HepG2 (cell line): Measurements from ENCODE around the gene AGBL3. TPM values are rescaled to one million over a fixed set of nuclear protein-coding genes. Genes with fewer than 3 reads are reported as not detected.

Experiments
- ATAC-seq: fragments of 200-7000 bp; cut with Tn5 transposase; 3 replicates; pipeline ENCODE4 v1.9.1; 2020; ENCODE audit warnings: mild to moderate bottlenecking, moderate library complexity
- BruUV-seq: library from RNA; stranded (reverse); fragments of 400-500 nt; replicated peaks from 2 replicates; lab custom pipeline; 2021; lab: Mats Ljungman, UMichigan
- CTCF ChIA-PET: fragments of 300-600 bp; formaldehyde crosslinking; extraction: SDS; loops from one replicate; lab custom pipeline; 2021; ENCODE audit warnings: low total read pairs, inconsistent platforms, low intra/inter-chr PET ratio; lab: Yijun Ruan, JAX
- POLR2A ChIA-PET: fragments of 350-600 bp; sonication (Branson Sonifier 250); formaldehyde crosslinking; loops from one replicate; lab custom pipeline; 2020; ENCODE audit warnings: antibody characterized with exemption, inconsistent platforms; lab: Yijun Ruan, JAX
- DNase-seq: peaks from one replicate; pipeline ENCODE4 v3.0.0-alpha.2; 2015; ENCODE audit warnings: low spot score
- FAIRE-seq: peaks from 3 replicates; lab custom pipeline; 2011; peaks lifted over from hg19 to GRCh38; lab: Jason Lieb, UNC
- H2AFZ ChIP-seq: one replicate; pipeline ENCODE4 v1.6.1; 2011; ENCODE audit warnings: low read length, inconsistent platforms
- H3K27ac ChIP-seq: fragments of 300-600 bp; 3 replicates; pipeline ENCODE4 v1.8.0; 2011; ENCODE audit warnings: mixed run types, mild to moderate bottlenecking, mixed read lengths, low read length, inconsistent platforms; ENCODE audit not compliant: insufficient read depth; ENCODE audit errors: extremely low read length
- H3K27me3 ChIP-seq, 2 experiments: fragments of 200-600 bp in 1 of 2; 2 replicates in 1 of 2; 3 replicates in 1 of 2; pipeline versions ENCODE4 v1.6.0 to v1.8.0; 2011; ENCODE audit warnings: low read length in 2 of 2, mild to moderate bottlenecking in 2 of 2, moderate library complexity in 2 of 2, inconsistent platforms in 1 of 2; ENCODE audit not compliant: insufficient read depth in 2 of 2, control insufficient read depth in 1 of 2
- H3K36me3 ChIP-seq, 2 experiments: fragments of 200-600 bp in 1 of 2; replicated peaks in 1 of 2; 2 replicates in 1 of 2; 3 replicates in 1 of 2; pipeline versions ENCODE4 v1.5.1 to v1.8.0; 2011; ENCODE audit warnings: low read length in 2 of 2, inconsistent platforms in 1 of 2; ENCODE audit not compliant: insufficient read depth in 2 of 2, control insufficient read depth in 1 of 2
- H3K4me1 ChIP-seq: 2 replicates; pipeline ENCODE4 v1.5.1; 2012; ENCODE audit warnings: low read length, inconsistent platforms; ENCODE audit not compliant: insufficient read depth
- H3K4me2 ChIP-seq: 2 replicates; pipeline ENCODE4 v1.6.0; 2011; ENCODE audit warnings: low read depth, low read length, inconsistent platforms
- H3K4me3 ChIP-seq, 3 experiments: fragments of 200-600 bp in 1 of 3; sonication (generic), shearing (Covaris generic) in 1 of 3; replicated peaks in 1 of 3; 2 replicates each; pipeline ENCODE4 v1.5.1; 2011 to 2016; ENCODE audit warnings: low read length in 3 of 3, inconsistent platforms in 2 of 3, low read depth in 2 of 3, mild to moderate bottlenecking in 2 of 3, control low read depth in 1 of 3, mixed read lengths in 1 of 3; ENCODE audit not compliant: insufficient read depth in 1 of 3
- H3K79me2 ChIP-seq: one replicate; pipeline ENCODE4 v1.6.1; 2011; ENCODE audit warnings: low read length, inconsistent platforms; ENCODE audit not compliant: insufficient read depth
- H3K9ac ChIP-seq: 2 replicates; pipeline ENCODE4 v1.6.0; 2011; ENCODE audit warnings: mild to moderate bottlenecking, low read depth, low read length, inconsistent platforms; ENCODE audit not compliant: insufficient read depth
- H3K9me3 ChIP-seq: 2 replicates; pipeline ENCODE4 v1.5.1; 2012; ENCODE audit warnings: mild to moderate bottlenecking, low read length
- H4K20me1 ChIP-seq: 2 replicates; pipeline ENCODE4 v1.6.0; 2011; ENCODE audit warnings: inconsistent platforms, mild to moderate bottlenecking, low read length, moderate library complexity; ENCODE audit not compliant: insufficient read depth
- ATF6 ChIP-seq: sonication (generic); formaldehyde crosslinking; conservative IDR thresholded peaks from 2 replicates; pipeline ENCODE4 v1.4.0; 2020; ENCODE audit warnings: missing genetic modification reagents
- BCLAF1 ChIP-seq: fragments of 450-650 bp; IDR thresholded peaks from 2 replicates; pipeline ENCODE4 v1.6.1; 2017; ENCODE audit warnings: mild to moderate bottlenecking
- CHD2 ChIP-seq: IDR thresholded peaks from 2 replicates; pipeline ENCODE4 v1.6.1; 2011; ENCODE audit warnings: low read depth, low read length, improper control_type of control experiment
- KLF16 ChIP-seq, 2 experiments: sonication (generic) in 1 of 2; formaldehyde crosslinking in 1 of 2; IDR thresholded peaks; 2 replicates each; pipeline versions ENCODE4 v1.6.1 to v1.8.0; 2016 to 2023; ENCODE audit warnings: missing genetic modification reagents in 2 of 2, missing compliant biosample characterization in 1 of 2
- LCORL ChIP-seq, 2 experiments: fragments of 450-650 bp in 1 of 2; sonication (generic) in 1 of 2; formaldehyde crosslinking in 1 of 2; IDR thresholded peaks; 2 replicates each; pipeline versions ENCODE4 v1.5.0 to v1.6.1; 2017 to 2020; ENCODE audit warnings: antibody characterized with exemption in 1 of 2, missing genetic modification reagents in 1 of 2
- MEIS2 ChIP-seq: sonication (generic); formaldehyde crosslinking; IDR thresholded peaks from 2 replicates; pipeline ENCODE4 v1.9.0; 2021; ENCODE audit warnings: mild to moderate bottlenecking, missing genetic modification reagents
- PBX2 ChIP-seq: IDR thresholded peaks from 2 replicates; pipeline ENCODE4 v1.6.1; 2016; ENCODE audit warnings: control low read depth
- SALL2 ChIP-seq: sonication (generic); formaldehyde crosslinking; IDR thresholded peaks from 2 replicates; pipeline ENCODE4 v1.8.1; 2023; ENCODE audit warnings: mild to moderate bottlenecking, missing genetic modification reagents, inconsistent platforms
- TCF12 ChIP-seq, 2 experiments: fragments of 450-650 bp in 1 of 2; sonication (generic) in 1 of 2; formaldehyde crosslinking in 1 of 2; IDR thresholded peaks; 2 replicates each; pipeline versions ENCODE4 v1.6.1 to v1.8.0; 2017 to 2022; ENCODE audit warnings: antibody characterized with exemption in 1 of 2, mild to moderate bottlenecking in 1 of 2, missing genetic modification reagents in 1 of 2, moderate library complexity in 1 of 2
- ZNF362 ChIP-seq: sonication (generic); formaldehyde crosslinking; IDR thresholded peaks from 2 replicates; pipeline ENCODE4 v1.4.0; 2020; ENCODE audit warnings: missing genetic modification reagents, mild to moderate bottlenecking, borderline replicate concordance
- WGBS: methylation state at CpG from one replicate; pipeline ENCODE4 v1.1.6; 2017; ENCODE audit warnings: low lambda C conversion rate; 5-methylcytosine and 5-hydroxymethylcytosine counted together
- in situ Hi-C: cut with HindIII; loops from 2 replicates; pipeline ENCODE4 v1.10.0; 2017; ENCODE audit warnings: low pct_unique_long_range_greater_than_20kb; ENCODE audit not compliant: extremely low pct_ligation_motif_present
- intact Hi-C: fragments of 100-400 bp; cut with micrococcal nuclease; formaldehyde crosslinking; loops from one replicate; pipeline ENCODE4 v1.10.0; 2022; ENCODE audit not compliant: unreplicated experiment
- polyA plus RNA-seq, 8 experiments: library from polyadenylated mRNA; depleted of rRNA in 3 of 8; stranded (reverse) in 7 of 8; unstranded in 1 of 8; fragments of >200 nt; fragmentation: Illumina TruSeq in 4 of 8; extraction: Trizol in 4 of 8; gene quantifications; 2 replicates each; pipeline versions ENCODE4 v1.2.1 to v1.2.3, GENCODE V29; 2011 to 2016; ENCODE audit warnings: low read depth in 4 of 8, missing spikeins in 1 of 8, mixed read lengths in 1 of 8; ENCODE audit not compliant: insufficient read depth in 1 of 8
- total RNA-seq, 5 experiments: library from RNA; depleted of rRNA; stranded (reverse); fragments of >200 nt; fragmentation: Illumina TruSeq; extraction: Trizol; gene quantifications; 2 replicates each; pipeline ENCODE4 v1.2.3, GENCODE V29; 2016; ENCODE audit warnings: low read depth in 1 of 5

The AGBL3 gene
- total and polyA plus RNA-seq, 2 of the 13 experiments (the other 11 are each of a cell fraction or from before 2014, with no cell fraction given): 2.2 to 7.2 TPM

GRCh38 chr7:135074531-135074930 lies 88.2 kb downstream of the AGBL3 start:
- FAIRE-seq: no peak
- Histone ChIP-seq H3K36me3 (no peaks in the 10 kb centered on the region), H3K27me3 (no peaks in the 10 kb centered on the region)
- no TSS peak for BruUV-seq
- TF ChIP-seq SALL2 (CRISPR knock-in tag): no peak
- TF ChIP-seq CHD2: no peak
- TF ChIP-seq KLF16 (CRISPR knock-in tag; IDR thresholded peaks at IDR 0.05): no peak
- no peak for TF ChIP-seq MEIS2 (CRISPR knock-in tag)
- no peak for TF ChIP-seq TCF12 (IDR thresholded peaks at IDR 0.05)
- no peak for TF ChIP-seq TCF12 (CRISPR knock-in tag; IDR thresholded peaks at IDR 0.05)
- no peak for TF ChIP-seq LCORL (IDR thresholded peaks at IDR 0.05)
- no peak for TF ChIP-seq LCORL (CRISPR knock-in tag; IDR thresholded peaks at IDR 0.05)
- no peak for TF ChIP-seq ZNF362 (CRISPR knock-in tag)
- TF ChIP-seq ATF6 (CRISPR knock-in tag): no peak
- TF ChIP-seq BCLAF1: no peak
- no peak for TF ChIP-seq PBX2 (CRISPR knock-in tag)
- TF ChIP-seq, all 625 proteins: peak for 0
- no peak overlapping the region for H2AFZ ChIP-seq
- H3K27ac ChIP-seq: no peak overlapping the region
- in situ Hi-C loops (no loop called here), intact Hi-C loops (no loop called here)
- ATAC-seq (no peak), DNase-seq (no peak)
- whole genome bisulfite sequencing: 49% methylated on average over 1 of the region's 1 CpG
- ChIA-PET CTCF (no interaction called here), POLR2A (no interaction called here)
- H3K4me2 ChIP-seq: no peak overlapping the region
- no peaks in the 10 kb centered on the region for H3K4me1 ChIP-seq
- no peaks in the 10 kb centered on the region; the same call in 1 of the 2 replicates for H3K9me3 ChIP-seq
- H4K20me1 ChIP-seq: no peaks in the 10 kb centered on the region
- H3K79me2 ChIP-seq: no peaks in the 10 kb centered on the region
- no peak overlapping the region for H3K4me3 ChIP-seq
- no peak overlapping the region for H3K9ac ChIP-seq
